Hepatocyte (in vitro differentiated cells): ENCODE results near the gene IFT27. TPM values are rescaled to one million over a fixed set of nuclear protein-coding genes. Genes with fewer than 3 reads are reported as not detected.

Experiments
- DNase-seq: peaks from one replicate; pipeline ENCODE4 v3.0.0-alpha.2; 2016; ENCODE audit warnings: low spot score
- H2AFZ ChIP-seq: fragments of 200-600 bp; sonication (generic); 2 replicates; pipeline ENCODE4 v1.6.0; 2016; ENCODE audit warnings: antibody characterized with exemption, mild to moderate bottlenecking
- H3K27ac ChIP-seq: fragments of 200-600 bp; sonication (generic); 2 replicates; pipeline ENCODE4 v1.5.1; 2016; ENCODE audit warnings: mild to moderate bottlenecking
- H3K27me3 ChIP-seq: fragments of 200-600 bp; sonication (generic); 2 replicates; pipeline ENCODE4 v1.6.1; 2016
- H3K36me3 ChIP-seq: fragments of 200-600 bp; sonication (generic); replicated peaks from 2 replicates; pipeline ENCODE4 v1.5.1; 2016; ENCODE audit warnings: low read depth; ENCODE audit not compliant: insufficient read depth
- H3K4me1 ChIP-seq: fragments of 200-600 bp; sonication (generic); 2 replicates; pipeline ENCODE4 v1.5.1; 2016; ENCODE audit warnings: mild to moderate bottlenecking, moderate library complexity; ENCODE audit not compliant: insufficient read depth
- H3K4me2 ChIP-seq: fragments of 200-600 bp; sonication (generic); 2 replicates; pipeline ENCODE4 v1.6.0; 2016
- H3K4me3 ChIP-seq: fragments of 200-600 bp; sonication (generic); 2 replicates; pipeline ENCODE4 v1.5.1; 2016; ENCODE audit warnings: mild to moderate bottlenecking
- H3K79me2 ChIP-seq: fragments of 200-600 bp; sonication (generic); 2 replicates; pipeline ENCODE4 v1.6.0; 2017; ENCODE audit warnings: mild to moderate bottlenecking
- H3K9me2 ChIP-seq: fragments of 200-600 bp; sonication (generic); replicated peaks from 2 replicates; pipeline ENCODE4 v1.6.0; 2017; ENCODE audit warnings: mild to moderate bottlenecking; ENCODE audit not compliant: insufficient read depth
- H3K9me3 ChIP-seq: fragments of 200-600 bp; sonication (generic); 2 replicates; pipeline ENCODE4 v1.5.1; 2016; ENCODE audit warnings: low read depth, mild to moderate bottlenecking
- H4K20me1 ChIP-seq: fragments of 200-600 bp; sonication (generic); 2 replicates; pipeline ENCODE4 v1.6.0; 2016; ENCODE audit warnings: mild to moderate bottlenecking; ENCODE audit not compliant: insufficient read depth, poor library complexity, severe bottlenecking
- EZH2 ChIP-seq: fragments of 200-600 bp; sonication (generic); IDR thresholded peaks from 2 replicates; pipeline ENCODE4 v1.6.1; 2016; ENCODE audit warnings: antibody characterized with exemption, mild to moderate bottlenecking, borderline replicate concordance
- EZH2phosphoT487 ChIP-seq: fragments of 200-600 bp; sonication (generic); IDR thresholded peaks from one replicate; pipeline ENCODE4 v1.6.1; 2018; ENCODE audit warnings: antibody characterized with exemption, mild to moderate bottlenecking, low read depth, moderate library complexity; ENCODE audit not compliant: unreplicated experiment, severe bottlenecking
- WGBS: methylation state at CpG from one replicate; pipeline ENCODE4 v1.1.6; 2016; ENCODE audit warnings: low lambda C conversion rate; ENCODE audit errors: missing lambda C conversion rate; 5-methylcytosine and 5-hydroxymethylcytosine counted together
- polyA plus RNA-seq: library from polyadenylated mRNA; unstranded; fragments of >200 nt; fragmentation: Nextera tagmentation; extraction: Ambion mirVana; gene quantifications from 2 replicates; pipeline ENCODE4 v1.2.1, GENCODE V29; 2016
- total RNA-seq: library from RNA; depleted of rRNA; stranded (reverse); fragments of >200 nt; gene quantifications from 2 replicates; pipeline ENCODE4 v1.2.3, GENCODE V29; 2014
- TF ChIP-seq, protein P1 (sequence below): fragments of 200-600 bp; sonication (generic); IDR thresholded peaks from 2 replicates; pipeline ENCODE4 v1.5.1; 2016; ENCODE audit warnings: antibody characterized with exemption, mild to moderate bottlenecking; ENCODE audit not compliant: poor library complexity

Gene IFT27
- total and polyA plus RNA-seq, 2 experiments from 2014 or later, result 15.3 to 25.3 TPM

DNA sequence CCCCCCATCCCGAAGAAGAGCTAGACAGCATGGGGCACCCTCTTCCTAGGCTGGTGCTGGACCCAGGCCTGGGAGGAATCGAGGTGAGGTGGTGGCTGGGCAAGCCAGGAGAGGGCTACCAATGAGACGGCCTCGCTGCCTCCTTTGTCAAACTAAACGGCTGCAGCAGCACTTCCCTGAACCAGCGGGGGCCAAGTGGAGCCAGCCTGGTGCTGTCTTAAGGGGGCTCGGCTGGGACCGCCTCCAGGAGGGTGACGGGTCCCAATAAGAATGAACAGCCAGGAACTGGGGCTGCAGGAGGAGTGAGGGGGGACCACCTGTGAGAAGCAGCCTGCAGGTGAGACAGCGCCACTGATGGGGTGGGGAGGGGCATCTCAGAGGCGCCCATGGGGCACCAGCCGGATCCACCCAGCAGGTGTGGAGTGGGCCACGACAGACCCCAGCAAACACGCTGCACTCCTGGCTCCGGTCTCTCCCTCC lies 17.1 kb downstream of the IFT27 start:
- H3K79me2 ChIP-seq, result no peaks in the 10 kb centered on the region
- no peak overlapping the region for H3K4me2 ChIP-seq
- no peaks in the 10 kb centered on the region for H3K36me3 ChIP-seq
- H2AFZ ChIP-seq, result no peak overlapping the region
- H3K4me3 ChIP-seq, result no peak overlapping the region
- no peak overlapping the region for H3K27ac ChIP-seq
- H3K9me3 ChIP-seq, result no peaks in the 10 kb centered on the region
- 92% methylated on average over 15 of the region's 15 CpGs for WGBS
- H3K4me1 ChIP-seq, result peaks cover 7% of the 10 kb centered on the region
- H3K9me2 ChIP-seq, result no peaks in the 10 kb centered on the region
- no peaks in the 10 kb centered on the region for H3K27me3 ChIP-seq
- DNase-seq, result no peak
- no peaks in the 10 kb centered on the region for H4K20me1 ChIP-seq
- TF ChIP-seq EZH2 (no peak), EZH2phosphoT487 (no peak)
- TF ChIP-seq, protein P1, sequence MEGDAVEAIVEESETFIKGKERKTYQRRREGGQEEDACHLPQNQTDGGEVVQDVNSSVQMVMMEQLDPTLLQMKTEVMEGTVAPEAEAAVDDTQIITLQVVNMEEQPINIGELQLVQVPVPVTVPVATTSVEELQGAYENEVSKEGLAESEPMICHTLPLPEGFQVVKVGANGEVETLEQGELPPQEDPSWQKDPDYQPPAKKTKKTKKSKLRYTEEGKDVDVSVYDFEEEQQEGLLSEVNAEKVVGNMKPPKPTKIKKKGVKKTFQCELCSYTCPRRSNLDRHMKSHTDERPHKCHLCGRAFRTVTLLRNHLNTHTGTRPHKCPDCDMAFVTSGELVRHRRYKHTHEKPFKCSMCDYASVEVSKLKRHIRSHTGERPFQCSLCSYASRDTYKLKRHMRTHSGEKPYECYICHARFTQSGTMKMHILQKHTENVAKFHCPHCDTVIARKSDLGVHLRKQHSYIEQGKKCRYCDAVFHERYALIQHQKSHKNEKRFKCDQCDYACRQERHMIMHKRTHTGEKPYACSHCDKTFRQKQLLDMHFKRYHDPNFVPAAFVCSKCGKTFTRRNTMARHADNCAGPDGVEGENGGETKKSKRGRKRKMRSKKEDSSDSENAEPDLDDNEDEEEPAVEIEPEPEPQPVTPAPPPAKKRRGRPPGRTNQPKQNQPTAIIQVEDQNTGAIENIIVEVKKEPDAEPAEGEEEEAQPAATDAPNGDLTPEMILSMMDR, result no peak

DNA sequence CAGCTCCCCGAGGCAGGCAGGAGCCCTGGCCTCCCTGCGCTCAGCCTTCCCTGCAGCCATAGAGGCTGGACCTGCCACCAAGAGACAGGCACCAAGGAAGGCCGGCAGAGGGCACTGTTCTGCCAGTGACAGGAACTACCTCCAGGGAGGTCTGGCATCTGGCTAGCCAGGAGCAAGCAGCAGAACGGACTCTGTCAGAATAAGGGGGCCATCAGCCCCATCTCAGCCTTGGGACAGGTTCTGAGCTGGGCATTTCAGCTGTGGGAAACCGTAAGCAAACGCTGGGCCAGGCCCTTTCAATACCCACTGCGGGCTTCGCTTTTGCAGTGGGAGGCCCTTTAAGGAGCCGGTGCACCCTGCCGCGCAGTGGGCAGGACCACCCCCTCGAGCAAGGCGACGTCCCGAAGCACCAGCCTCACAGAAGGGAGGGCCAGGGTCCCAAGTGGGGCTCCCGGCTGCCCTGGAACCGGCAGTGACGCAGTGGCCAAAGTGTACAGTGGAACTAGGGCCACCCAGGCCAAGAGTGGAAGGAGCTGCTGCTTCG lies 18.2 kb downstream of the IFT27 start:
- no peaks in the 10 kb centered on the region for H3K36me3 ChIP-seq
- WGBS, result 77% methylated on average over 19 of the region's 19 CpGs
- no peak overlapping the region for H3K4me3 ChIP-seq
- H3K27me3 ChIP-seq, result peaks cover 5% of the 10 kb centered on the region
- H3K4me2 ChIP-seq, result no peak overlapping the region
- no peak overlapping the region for H3K27ac ChIP-seq
- peak; percentile 82 for DNase-seq
- no peaks in the 10 kb centered on the region for H4K20me1 ChIP-seq
- no peaks in the 10 kb centered on the region for H3K79me2 ChIP-seq
- no peaks in the 10 kb centered on the region for H3K9me3 ChIP-seq
- H2AFZ ChIP-seq, result no peak overlapping the region
- TF ChIP-seq, protein P1, result peak; percentile 64
- TF ChIP-seq EZH2phosphoT487, result no peak
- H3K9me2 ChIP-seq, result no peaks in the 10 kb centered on the region
- H3K4me1 ChIP-seq, result peaks cover 7% of the 10 kb centered on the region

DNA sequence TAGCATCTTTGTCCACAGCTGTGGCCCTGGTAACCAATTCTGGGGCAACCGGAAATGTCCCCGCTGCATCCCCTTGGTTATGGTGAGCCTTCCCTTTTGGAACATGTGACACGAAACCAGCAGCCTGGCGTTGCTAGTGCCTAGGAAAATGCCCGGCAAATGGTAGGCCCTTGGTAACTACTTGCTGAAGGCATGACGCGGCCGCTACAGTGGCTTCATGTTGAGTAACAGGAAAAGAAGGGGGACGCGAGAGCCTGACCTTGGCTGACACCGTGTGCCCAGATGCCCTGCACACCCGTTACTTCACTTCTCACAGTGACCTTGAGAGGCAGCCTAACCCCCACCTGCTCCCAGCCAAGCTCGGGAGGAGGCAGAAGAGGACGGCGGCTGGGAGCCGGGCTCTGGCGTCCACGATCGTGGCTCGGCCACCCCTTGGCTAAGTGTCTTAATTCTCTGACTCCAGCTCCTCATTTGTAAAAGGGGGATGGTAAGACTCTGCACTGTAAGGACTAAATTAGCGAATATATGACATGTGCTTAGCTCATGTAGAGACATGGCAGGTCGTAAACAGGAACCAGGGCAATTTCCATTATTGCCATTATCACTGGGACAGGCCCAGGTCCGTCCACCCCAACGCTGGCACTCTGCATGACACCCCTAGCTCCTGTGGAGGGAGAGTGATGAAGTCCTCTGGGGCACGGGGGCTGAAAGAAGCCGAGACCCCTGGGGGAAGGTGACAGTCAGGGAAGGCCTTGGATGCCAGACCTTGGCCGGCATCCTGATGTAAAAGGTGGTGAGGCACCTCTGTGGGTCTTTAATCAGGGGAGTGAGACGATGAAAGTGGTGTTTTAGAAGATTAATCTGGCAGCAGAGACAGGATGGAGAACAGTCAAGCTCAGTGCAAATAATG lies 18.9 kb downstream of the IFT27 start:
- Histone ChIP-seq H3K9me2 (no peaks in the 10 kb centered on the region), H3K4me2 (no peak overlapping the region), H3K36me3 (no peaks in the 10 kb centered on the region), H3K4me3 (no peak overlapping the region), H3K27ac (no peak overlapping the region), H4K20me1 (no peaks in the 10 kb centered on the region), H2AFZ (no peak overlapping the region), H3K79me2 (no peaks in the 10 kb centered on the region), H3K9me3 (no peaks in the 10 kb centered on the region), H3K4me1 (peaks cover 3% of the 10 kb centered on the region), H3K27me3 (peaks cover 11% of the 10 kb centered on the region)
- TF ChIP-seq EZH2 (no peak), EZH2phosphoT487 (no peak)
- TF ChIP-seq, protein P1, result no peak
- 76% methylated on average over 28 of the region's 28 CpGs for WGBS
- no peak for DNase-seq
